HG03442 (cell line): ENCODE results near the gene PSEN1.

Source experiments
- ATAC-seq: cut with Tn5 transposase; IDR thresholded peaks from one replicate; pipeline ENCODE4 v1.9.1; 2021; ENCODE audit warnings: mild to moderate bottlenecking, moderate library complexity; ENCODE audit not compliant: unreplicated experiment

The PSEN1 gene

GRCh38 chr14:73264885-73265720 lies 128.8 kb downstream of the PSEN1 start:
- ATAC-seq = no peak

- ATAC-seq = no peak
Observed at GRCh38 chr14:73265721-73266046, 129.4 kb downstream of the PSEN1 start.

- no peak for ATAC-seq
Observed at GRCh38 chr14:73266317-73266716, 130.0 kb downstream of the PSEN1 start.

- ATAC-seq = no peak
Observed at GRCh38 chr14:73267474-73267873, 131.2 kb downstream of the PSEN1 start.

- no peak for ATAC-seq
Observed at GRCh38 chr14:73269729-73270531, 133.6 kb downstream of the PSEN1 start.

GRCh38 chr14:73272393-73272792 lies 136.1 kb downstream of the PSEN1 start:
- no peak for ATAC-seq
